Breast epithelium (tissue), 3 donors: ENCODE measurements around the gene HBA1.

ENCODE experiments used
- POLR2A ChIP-seq: fragments of 450-650 bp; IDR thresholded peaks from one replicate; pipeline ENCODE4 v1.6.1; 2016; ENCODE audit warnings: antibody characterized with exemption, mild to moderate bottlenecking, moderate library complexity
- POLR2AphosphoS5 ChIP-seq, 3 donors: sonication (generic); formaldehyde crosslinking; IDR thresholded peaks; one replicate each; pipeline ENCODE4 v1.6.1; 2017; ENCODE audit warnings: antibody characterized with exemption in 3 of 3
- TF ChIP-seq, protein P1 (sequence below), 3 donors: fragments of 450-650 bp; IDR thresholded peaks; one replicate each; pipeline ENCODE4 v1.5.1; 2016 to 2017; ENCODE audit warnings: antibody characterized with exemption in 3 of 3, mild to moderate bottlenecking in 3 of 3, moderate library complexity in 3 of 3

GRCh38 chr16:169014-169413, 7.5 kb upstream of the HBA1 start:
- TF ChIP-seq, protein P1, sequence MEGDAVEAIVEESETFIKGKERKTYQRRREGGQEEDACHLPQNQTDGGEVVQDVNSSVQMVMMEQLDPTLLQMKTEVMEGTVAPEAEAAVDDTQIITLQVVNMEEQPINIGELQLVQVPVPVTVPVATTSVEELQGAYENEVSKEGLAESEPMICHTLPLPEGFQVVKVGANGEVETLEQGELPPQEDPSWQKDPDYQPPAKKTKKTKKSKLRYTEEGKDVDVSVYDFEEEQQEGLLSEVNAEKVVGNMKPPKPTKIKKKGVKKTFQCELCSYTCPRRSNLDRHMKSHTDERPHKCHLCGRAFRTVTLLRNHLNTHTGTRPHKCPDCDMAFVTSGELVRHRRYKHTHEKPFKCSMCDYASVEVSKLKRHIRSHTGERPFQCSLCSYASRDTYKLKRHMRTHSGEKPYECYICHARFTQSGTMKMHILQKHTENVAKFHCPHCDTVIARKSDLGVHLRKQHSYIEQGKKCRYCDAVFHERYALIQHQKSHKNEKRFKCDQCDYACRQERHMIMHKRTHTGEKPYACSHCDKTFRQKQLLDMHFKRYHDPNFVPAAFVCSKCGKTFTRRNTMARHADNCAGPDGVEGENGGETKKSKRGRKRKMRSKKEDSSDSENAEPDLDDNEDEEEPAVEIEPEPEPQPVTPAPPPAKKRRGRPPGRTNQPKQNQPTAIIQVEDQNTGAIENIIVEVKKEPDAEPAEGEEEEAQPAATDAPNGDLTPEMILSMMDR (IDR thresholded peaks at IDR 0.05): no peak
- no peak for TF ChIP-seq POLR2A
- TF ChIP-seq POLR2AphosphoS5 (IDR thresholded peaks at IDR 0.05): no peak
